HG03378 (cell line): ENCODE results near the gene ARVCF.

Experiments used
- ATAC-seq: cut with Tn5 transposase; IDR thresholded peaks from one replicate; pipeline ENCODE4 v1.9.1; 2021; ENCODE audit warnings: mild to moderate bottlenecking, moderate library complexity; ENCODE audit not compliant: unreplicated experiment

The ARVCF gene

DNA sequence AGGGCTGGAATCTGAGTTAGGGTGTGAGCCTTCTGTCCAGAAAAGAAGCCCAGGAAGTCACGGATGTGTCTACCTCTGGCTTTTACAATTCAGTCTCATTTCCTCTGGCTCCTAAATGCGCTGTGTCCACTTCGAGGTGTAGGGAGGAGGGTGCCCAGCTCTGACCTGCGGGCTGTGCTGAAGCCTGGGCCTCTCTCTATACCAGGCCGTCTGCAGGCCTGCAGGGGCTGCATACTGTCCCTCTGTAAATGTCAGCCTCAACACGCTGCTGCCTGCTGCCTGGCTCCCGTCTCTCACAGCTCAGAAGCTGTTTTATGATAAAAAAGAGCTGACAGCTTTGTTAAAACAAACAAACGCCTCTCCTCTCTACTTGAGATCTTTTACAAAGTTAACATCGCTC lies 14.5 kb downstream of the ARVCF start:
- ATAC-seq, result no peak

- ATAC-seq, result no peak
Measured at GRCh38 chr22:20001082-20001638, 15.5 kb downstream of the ARVCF start.

GRCh38 chr22:20000246-20001081 lies 16.2 kb downstream of the ARVCF start:
- ATAC-seq, result no peak

DNA sequence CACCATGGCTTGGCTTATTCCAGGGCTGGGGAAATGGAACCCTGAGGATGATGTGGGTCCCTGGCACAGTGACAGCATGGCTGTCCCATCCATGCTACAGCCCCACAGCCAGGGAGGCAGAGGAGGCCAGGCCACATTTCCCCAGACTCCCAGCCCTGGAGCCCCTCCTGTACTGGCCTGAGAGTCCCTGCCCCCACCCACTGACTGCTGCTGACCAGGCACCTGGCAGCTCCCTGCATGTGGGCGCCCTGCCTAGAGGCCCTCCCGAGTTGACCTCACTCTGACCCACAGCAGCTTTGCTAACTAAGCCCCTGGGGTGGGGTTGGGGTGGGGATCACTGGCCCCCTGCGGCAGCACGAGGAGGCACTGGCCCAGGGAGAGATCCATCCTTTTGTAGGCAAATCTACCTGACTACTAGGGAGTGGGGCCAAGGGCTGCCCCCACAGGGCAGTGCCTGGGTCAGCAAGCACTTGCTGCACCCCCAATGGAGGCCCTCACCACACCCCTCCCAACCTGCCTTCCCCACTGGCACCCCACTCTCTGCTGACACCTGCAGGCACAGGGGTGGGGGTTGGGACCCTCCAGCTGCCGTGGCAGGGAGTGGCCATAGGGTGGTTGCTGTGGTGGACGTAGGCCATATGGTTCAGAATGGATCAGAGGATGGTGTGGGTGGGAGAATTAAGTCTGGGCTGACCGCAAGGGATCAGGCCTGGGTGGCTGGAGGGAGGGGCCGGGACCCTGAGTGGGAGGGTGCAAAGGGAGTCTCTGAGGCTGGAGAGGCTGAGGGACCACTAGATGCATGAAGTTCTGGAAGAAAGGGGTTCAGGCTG lies 17.4 kb downstream of the ARVCF start:
- ATAC-seq, result no peak

DNA sequence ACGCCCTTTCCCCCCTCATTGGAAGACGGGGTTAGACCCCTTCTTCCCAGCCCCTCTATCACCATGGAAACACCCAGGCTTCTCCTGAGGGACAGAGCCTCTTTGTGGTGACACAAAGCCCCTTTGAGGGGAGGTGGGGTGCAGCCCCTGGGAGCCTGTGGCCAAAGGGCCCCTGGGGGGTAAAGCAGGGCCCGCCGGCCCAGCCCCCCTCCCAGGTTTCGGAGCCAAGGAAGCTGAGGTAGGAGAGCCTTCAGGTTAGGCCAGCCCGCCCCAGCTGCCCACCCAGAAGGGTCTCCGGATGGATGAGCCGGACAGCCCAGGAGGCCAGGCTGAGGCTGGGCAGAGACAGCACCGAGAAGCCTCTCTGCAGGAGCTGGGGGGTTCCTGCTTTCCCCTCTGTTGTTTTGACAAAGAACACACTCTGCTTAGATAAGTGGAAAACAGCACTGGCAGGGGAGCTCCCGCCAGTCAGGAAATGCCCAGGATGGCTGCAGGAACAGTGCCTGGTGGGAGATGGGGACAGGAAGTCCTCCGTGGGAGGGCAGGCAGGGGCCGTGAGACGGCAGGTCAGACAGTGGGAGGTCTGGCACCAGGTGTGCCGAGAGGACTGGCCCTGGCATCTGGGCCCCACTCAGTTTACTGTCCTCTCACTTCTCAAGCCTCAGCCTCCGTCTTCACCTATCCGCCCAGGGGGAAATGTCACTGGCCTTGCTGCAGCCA lies 18.2 kb downstream of the ARVCF start:
- ATAC-seq, result no peak

DNA sequence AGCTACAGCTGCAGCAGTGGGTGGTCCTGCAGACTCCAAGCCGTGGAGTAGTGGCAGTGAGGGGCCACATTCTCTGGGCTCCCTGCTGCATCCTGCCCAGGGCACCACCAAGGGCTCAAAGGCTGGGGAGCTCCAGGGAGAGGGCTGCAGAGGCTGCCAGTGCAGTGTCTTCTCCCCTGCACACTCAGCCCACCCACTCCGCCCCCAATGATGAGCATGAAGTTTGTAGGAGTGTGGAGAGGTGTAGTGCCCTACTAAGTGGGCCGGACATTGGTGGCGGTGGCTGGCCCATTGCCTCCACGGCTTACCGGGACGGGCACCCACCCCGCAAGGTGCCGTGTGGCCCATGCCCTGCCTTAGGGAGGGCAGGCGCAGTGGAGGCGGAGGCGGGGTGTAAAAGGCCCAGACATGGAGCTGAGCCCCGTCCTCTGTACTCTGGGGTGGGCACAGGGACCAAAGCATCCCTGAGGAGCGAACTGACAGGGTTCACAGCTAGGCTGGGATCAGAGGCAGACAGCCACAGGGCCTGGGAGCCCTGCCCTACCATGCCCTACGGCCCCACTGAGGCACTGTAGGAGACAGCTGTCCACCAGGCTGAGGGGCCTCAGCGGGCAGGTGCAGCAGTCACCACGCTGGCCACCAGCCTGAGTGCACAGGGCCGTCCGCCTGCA lies 18.9 kb downstream of the ARVCF start:
- no peak for ATAC-seq

DNA sequence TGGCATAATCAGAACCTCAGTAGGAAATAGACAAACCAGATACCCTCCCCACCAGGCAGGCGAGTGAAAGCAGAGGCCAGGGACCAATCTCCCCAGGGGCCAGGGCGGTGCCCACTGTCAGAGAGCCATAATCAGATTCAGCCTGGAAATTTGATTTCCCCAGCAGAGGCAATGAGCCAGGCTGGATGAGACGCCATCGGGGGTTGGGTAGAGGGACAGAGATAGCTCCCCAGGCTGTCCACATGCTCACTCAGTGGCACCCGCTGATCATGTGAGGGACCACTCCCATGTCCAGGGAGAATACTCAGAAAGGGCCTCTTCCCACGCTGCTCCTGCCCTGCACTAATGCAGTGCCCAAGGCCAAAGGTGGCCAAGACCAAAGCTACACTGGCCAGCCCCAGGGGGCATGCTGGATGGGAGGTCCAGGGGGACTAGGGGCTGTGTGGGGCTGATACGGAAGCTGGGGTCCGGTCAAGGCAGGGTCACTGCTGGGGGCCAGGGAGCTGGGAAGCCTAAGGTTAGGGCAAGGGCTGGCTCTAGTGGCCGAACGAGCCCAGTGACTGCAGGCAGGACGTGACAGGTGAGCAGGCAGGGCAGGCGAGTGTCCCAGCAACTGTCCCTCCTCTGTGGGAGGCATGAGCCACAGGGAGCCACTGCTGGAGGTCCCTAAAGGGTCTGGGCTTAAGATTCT lies 19.8 kb downstream of the ARVCF start:
- ATAC-seq, result no peak

- ATAC-seq, result no peak
Measured at GRCh38 chr22:19995611-19996339, 20.8 kb downstream of the ARVCF start.

- ATAC-seq, result no peak
Measured at GRCh38 chr22:19994851-19995610, 21.6 kb downstream of the ARVCF start.

GRCh38 chr22:19993926-19994325 lies 22.7 kb downstream of the ARVCF start:
- ATAC-seq, result no peak

DNA sequence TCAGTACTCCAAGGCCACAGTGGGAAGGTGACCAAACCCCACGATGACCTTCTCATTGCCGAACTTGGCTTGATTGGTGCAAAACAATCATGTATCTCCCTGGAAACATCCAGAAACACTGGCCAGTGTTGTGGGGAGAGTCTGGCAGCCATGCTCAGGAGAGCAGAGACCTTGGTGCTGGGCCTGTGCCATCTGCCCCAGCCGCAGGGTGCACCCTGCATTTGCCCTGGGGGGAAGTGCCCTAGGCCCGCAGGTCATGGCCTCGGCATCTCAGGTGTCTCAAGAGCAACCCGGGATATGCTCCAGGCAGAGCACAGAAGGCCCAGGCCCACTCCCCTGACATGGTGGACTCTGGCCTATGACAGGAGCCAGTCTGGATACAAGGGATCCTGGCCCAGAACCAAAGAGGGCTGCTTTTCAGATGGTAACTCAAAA lies 23.7 kb downstream of the ARVCF start:
- no peak for ATAC-seq

DNA sequence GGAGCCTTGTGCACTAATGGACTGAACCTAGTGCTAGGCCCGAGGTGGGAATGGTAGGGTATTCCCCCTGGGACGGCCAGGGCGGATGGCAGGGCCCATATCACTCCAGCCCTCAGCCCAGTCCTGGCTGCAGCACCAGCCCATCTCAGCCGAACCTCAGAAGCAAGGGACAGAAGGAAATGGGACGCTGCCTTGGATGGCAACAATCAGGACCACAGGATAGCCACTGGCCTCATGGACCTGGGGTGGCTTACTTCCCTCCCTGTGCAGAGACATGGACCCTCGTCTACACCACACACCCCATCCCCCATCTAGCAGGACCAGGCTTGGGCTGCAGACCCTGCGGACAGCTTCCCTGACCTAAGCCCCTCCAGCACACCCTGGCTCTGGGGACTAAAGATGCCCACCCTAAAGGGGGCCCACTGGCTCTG lies 24.1 kb downstream of the ARVCF start:
- no peak for ATAC-seq

DNA sequence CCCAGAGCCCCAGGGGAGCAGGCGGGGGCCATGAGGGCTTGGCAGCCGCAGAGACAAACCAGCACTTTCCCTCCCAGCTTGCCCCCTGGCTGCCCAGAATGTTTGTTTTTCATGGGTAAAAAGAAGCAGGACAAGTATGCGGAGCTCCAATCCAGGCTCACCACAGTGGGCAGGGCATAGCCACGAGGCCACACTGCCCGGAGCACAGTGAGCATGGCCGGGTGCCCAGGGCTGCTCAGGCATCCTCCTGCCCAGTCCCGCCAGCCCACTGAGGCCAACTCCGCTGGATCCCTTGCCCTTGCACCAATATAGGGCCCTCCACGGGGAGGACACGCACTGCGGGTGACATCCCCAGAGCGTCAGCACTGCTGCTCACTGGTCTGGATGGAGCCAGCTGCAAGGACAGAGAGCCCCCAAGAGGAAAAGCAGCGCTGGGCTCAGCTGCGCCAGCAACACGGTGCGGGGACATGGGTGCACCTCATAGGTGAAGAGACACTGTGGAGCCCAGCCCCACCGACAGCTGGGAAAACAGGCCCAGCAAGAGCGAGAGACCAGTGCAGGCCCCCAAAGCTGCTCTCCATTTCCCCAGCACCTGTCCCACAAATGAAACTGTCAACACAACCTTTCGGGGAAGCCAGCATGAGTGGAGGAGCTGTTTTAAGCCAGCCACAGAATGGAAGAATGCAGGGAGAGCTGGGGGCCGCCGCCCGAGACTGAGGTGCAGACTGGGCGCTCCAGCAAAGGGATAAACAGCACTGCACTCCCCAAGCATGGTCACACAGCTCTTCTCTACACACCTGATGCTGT lies 24.8 kb downstream of the ARVCF start:
- no peak for ATAC-seq

DNA sequence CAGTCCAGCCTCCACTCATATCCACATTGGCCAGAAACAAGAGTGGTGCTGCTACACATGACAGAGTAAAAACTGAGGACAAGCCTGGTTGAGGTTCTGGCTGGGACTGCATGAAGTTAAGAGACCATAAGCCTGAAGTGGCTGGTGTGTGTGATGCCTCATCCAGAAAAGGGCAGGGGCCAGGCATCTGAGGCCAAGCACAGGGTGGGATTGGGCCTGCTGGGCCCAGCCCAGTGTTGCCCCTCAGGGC lies 25.3 kb downstream of the ARVCF start:
- ATAC-seq, result no peak

DNA sequence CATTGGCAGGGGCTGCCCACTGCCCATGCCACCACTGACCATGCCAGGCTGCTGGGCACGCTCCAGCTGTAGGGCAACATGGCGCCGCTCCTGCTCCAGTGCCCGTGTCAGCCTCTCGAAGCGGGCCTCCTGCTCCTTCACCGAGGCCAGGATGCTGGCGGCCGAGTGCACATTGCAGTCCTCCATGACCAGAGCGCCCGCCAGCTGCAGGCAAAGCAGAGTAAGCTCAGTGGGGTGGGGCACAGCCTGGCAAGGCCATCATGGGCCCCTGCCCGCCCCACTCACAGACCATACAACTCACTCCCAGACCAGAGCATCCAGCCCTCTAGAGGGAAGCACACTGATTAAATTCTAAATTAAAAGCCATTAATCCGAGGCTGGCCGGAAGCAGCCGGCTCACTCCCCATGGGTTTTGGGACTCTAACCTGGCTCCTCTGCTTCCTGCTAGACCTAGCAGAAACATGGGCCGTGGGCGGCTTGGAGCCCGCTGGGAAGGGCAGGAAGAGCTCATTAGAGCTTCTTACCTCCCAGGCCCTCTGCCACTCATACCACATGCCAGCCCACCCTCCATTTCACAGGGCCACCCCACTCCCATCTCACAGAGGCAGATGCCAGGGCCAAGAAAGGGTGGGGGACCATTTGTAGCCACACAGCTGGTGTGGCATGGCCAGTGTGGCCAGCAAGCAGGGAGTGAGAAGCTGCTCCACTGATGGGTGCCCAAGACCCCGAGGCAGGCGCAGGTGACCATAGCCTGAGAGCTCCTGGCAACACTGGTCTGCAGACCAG lies 25.8 kb downstream of the ARVCF start:
- ATAC-seq, result no peak

DNA sequence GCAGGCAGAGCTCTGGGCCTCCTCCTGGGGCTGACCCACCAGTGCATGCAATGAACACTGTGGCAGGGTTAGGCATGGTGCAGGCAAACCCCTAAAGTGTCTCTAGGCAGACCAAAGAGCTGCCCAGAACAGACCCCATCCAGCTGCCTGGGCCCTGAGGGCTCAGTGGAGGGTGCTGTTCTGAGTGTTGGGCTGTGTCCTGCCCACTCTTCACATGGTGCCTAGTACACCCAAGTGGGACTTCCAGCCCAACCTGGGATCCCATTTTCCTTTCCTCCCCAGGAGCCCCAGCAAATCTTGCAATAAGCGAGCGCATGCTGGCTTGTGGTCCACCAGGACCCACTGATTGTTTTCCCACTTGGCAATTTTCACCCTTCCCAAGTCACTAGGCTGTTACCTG lies 26.4 kb downstream of the ARVCF start:
- ATAC-seq, result no peak

DNA sequence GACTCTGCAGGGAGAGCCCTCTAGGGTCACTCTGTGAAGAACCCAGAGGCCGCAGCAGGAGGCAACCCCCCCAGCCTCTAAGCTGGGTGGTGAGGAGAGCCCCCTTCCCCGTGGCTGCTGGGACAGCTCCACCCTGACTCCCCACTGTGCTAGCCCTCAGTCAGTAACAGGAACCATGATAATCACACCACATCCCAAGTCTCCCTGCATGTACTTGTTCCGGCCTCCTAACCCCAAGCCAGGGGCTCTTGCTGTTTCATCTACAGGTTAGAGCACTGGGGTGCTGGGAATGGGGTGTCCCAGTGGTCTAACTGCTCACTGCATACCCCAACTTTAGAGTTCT lies 26.9 kb downstream of the ARVCF start:
- no peak for ATAC-seq
